Measurements from ENCODE around the gene RXFP4. TPM values are rescaled to one million over a fixed set of nuclear protein-coding genes. Genes with fewer than 3 reads are reported as not detected.

RXFP4 gene
- total RNA-seq, 4 donors from 2014 or later = not detected

DNA sequence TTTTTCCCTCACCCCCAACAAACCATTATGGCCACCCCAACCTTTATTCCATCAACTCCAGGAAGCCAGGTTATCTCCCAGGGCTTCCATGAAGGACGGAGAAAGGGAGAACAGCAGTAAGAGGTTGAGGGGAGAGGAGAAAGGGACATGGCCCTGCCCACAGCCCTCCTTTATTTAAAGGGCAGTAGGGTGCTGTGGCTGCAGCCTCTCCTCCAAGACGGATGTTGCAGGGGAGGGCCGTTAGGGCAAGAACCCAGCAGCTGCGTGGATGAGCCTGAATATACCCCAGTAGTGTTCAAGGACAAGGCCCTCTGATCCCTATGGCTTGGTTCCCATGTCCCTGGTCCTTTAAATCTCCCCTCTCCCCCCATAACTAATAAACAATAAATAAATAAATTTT, 5.9 kb downstream of the RXFP4 start:
- Histone ChIP-seq H3K4me3 (no peak overlapping the region), H3K27ac (no peak overlapping the region), H3K27me3 (no peaks in the 10 kb centered on the region), H3K9me3 (no peaks in the 10 kb centered on the region), H3K36me3 (no peaks in the 10 kb centered on the region), H3K4me1 (no peaks in the 10 kb centered on the region)
- no peak for DNase-seq
- TF ChIP-seq, protein P1, sequence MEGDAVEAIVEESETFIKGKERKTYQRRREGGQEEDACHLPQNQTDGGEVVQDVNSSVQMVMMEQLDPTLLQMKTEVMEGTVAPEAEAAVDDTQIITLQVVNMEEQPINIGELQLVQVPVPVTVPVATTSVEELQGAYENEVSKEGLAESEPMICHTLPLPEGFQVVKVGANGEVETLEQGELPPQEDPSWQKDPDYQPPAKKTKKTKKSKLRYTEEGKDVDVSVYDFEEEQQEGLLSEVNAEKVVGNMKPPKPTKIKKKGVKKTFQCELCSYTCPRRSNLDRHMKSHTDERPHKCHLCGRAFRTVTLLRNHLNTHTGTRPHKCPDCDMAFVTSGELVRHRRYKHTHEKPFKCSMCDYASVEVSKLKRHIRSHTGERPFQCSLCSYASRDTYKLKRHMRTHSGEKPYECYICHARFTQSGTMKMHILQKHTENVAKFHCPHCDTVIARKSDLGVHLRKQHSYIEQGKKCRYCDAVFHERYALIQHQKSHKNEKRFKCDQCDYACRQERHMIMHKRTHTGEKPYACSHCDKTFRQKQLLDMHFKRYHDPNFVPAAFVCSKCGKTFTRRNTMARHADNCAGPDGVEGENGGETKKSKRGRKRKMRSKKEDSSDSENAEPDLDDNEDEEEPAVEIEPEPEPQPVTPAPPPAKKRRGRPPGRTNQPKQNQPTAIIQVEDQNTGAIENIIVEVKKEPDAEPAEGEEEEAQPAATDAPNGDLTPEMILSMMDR (IDR thresholded peaks at IDR 0.05) = no peak
- TF ChIP-seq POLR2A (IDR thresholded peaks at IDR 0.05) = no peak
- intact Hi-C loops (cut with DNase I; ENCODE audit: low total_unique reads) = no loop called here

- Histone ChIP-seq H3K36me3 (no peaks in the 10 kb centered on the region), H3K27me3 (no peaks in the 10 kb centered on the region), H3K4me1 (no peaks in the 10 kb centered on the region), H3K4me3 (no peak overlapping the region), H3K9me3 (no peaks in the 10 kb centered on the region), H3K27ac (no peak overlapping the region)
- TF ChIP-seq, protein P1 (IDR thresholded peaks at IDR 0.05) = no peak
- no peak for TF ChIP-seq POLR2A (IDR thresholded peaks at IDR 0.05)
- intact Hi-C loops (cut with DNase I; ENCODE audit: low total_unique reads) = no loop called here
- DNase-seq = no peak
Observed at GRCh38 chr1:155947741-155948140, 6.3 kb downstream of the RXFP4 start.

GRCh38 chr1:155950829-155951228, 9.4 kb downstream of the RXFP4 start:
- TF ChIP-seq, protein P1 (IDR thresholded peaks at IDR 0.05) = no peak
- TF ChIP-seq POLR2A (IDR thresholded peaks at IDR 0.05) = no peak
- Histone ChIP-seq H3K36me3 (no peaks in the 10 kb centered on the region), H3K9me3 (no peaks in the 10 kb centered on the region), H3K27ac (no peak overlapping the region), H3K27me3 (no peaks in the 10 kb centered on the region), H3K4me3 (no peak overlapping the region), H3K4me1 (no peaks in the 10 kb centered on the region)
- intact Hi-C loops (cut with DNase I; ENCODE audit: low total_unique reads) = no loop called here
- DNase-seq = no peak

- Histone ChIP-seq H3K9me3 (no peaks in the 10 kb centered on the region), H3K27me3 (no peaks in the 10 kb centered on the region), H3K4me1 (no peaks in the 10 kb centered on the region), H3K4me3 (no peak overlapping the region), H3K36me3 (no peaks in the 10 kb centered on the region), H3K27ac (no peak overlapping the region)
- intact Hi-C loops (cut with DNase I; ENCODE audit: low total_unique reads) = no loop called here
- no peak for DNase-seq
- no peak for TF ChIP-seq POLR2A (IDR thresholded peaks at IDR 0.05)
- TF ChIP-seq, protein P1 (IDR thresholded peaks at IDR 0.05) = no peak
Observed at GRCh38 chr1:155951753-155952504, 10.5 kb downstream of the RXFP4 start.

DNA sequence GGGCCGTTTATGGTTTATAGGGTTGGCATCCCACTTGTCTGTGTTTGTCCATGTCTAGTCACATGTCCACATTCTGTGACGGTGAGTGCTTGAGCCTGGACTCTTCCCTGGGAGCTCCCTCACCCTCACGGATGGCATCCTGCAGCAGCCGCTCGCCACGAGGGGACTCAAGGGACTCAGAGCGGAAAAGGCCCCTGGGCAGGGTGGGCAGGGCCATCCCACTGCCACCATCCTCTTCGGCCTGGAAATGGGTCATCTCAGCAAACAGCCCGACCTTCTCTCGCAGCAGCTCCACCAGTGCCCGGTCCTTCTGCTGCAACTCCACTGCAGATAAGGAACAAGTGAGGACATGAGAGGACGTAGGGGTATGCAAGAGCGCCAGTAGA, 11.1 kb downstream of the RXFP4 start:
- Histone ChIP-seq H3K36me3 (no peaks in the 10 kb centered on the region), H3K9me3 (no peaks in the 10 kb centered on the region), H3K4me1 (no peaks in the 10 kb centered on the region), H3K4me3 (no peak overlapping the region), H3K27me3 (no peaks in the 10 kb centered on the region), H3K27ac (no peak overlapping the region)
- TF ChIP-seq, protein P1 (IDR thresholded peaks at IDR 0.05) = no peak
- no peak for TF ChIP-seq POLR2A (IDR thresholded peaks at IDR 0.05)
- DNase-seq = no peak
- intact Hi-C loops (cut with DNase I; ENCODE audit: low total_unique reads) = no loop called here
